Keratinocyte (primary cell): Measurements from ENCODE around the gene MARCHF10. TPM values are rescaled to one million over a fixed set of nuclear protein-coding genes. Genes with fewer than 3 reads are reported as not detected.

Experiments
- DNase-seq: peaks from one replicate; pipeline ENCODE4 v3.0.0-alpha.2; 2011; ENCODE audit warnings: low read depth, missing footprints, low spot score
- FAIRE-seq: peaks from 2 replicates; lab custom pipeline; 2011; peaks lifted over from hg19 to GRCh38; lab: Jason Lieb, UNC
- H2AFZ ChIP-seq: 2 replicates; pipeline ENCODE4 v1.6.0; 2012; ENCODE audit warnings: low read length, control low read depth, inconsistent platforms; ENCODE audit not compliant: control insufficient read depth
- H3K27ac ChIP-seq: 2 replicates; pipeline ENCODE4 v1.5.1; 2011; ENCODE audit warnings: low read length; ENCODE audit not compliant: control insufficient read depth, insufficient read depth
- H3K27me3 ChIP-seq: 3 replicates; pipeline ENCODE4 v1.6.0; 2011; ENCODE audit warnings: low read length; ENCODE audit not compliant: control insufficient read depth, insufficient read depth; ENCODE audit errors: extremely low read depth
- H3K36me3 ChIP-seq, 2 experiments: 2 replicates in 1 of 2; 3 replicates in 1 of 2; pipeline ENCODE4 v1.5.1; 2011; ENCODE audit warnings: low read length in 2 of 2, mild to moderate bottlenecking in 1 of 2; ENCODE audit not compliant: control insufficient read depth in 2 of 2, insufficient read depth in 2 of 2; ENCODE audit errors: extremely low read depth in 1 of 2
- H3K4me1 ChIP-seq: 3 replicates; pipeline ENCODE4 v1.5.1; 2011; ENCODE audit warnings: low read length; ENCODE audit not compliant: control insufficient read depth, insufficient read depth; ENCODE audit errors: extremely low read depth
- H3K4me2 ChIP-seq: 3 replicates; pipeline ENCODE4 v1.6.0; 2011; ENCODE audit warnings: low read depth, low read length; ENCODE audit not compliant: control insufficient read depth, insufficient read depth; ENCODE audit errors: extremely low read depth
- H3K4me3 ChIP-seq, 3 experiments: fragments of 200-600 bp in 1 of 3; sonication (generic) in 1 of 3; 2 replicates in 2 of 3; 3 replicates in 1 of 3; pipeline ENCODE4 v1.5.1; 2011 to 2016; ENCODE audit warnings: low read length in 3 of 3, mild to moderate bottlenecking in 3 of 3, control low read depth in 2 of 3, inconsistent platforms in 1 of 3, low read depth in 1 of 3, mixed read lengths in 1 of 3, mixed run types in 1 of 3, moderate library complexity in 1 of 3; ENCODE audit not compliant: control insufficient read depth in 2 of 3, insufficient read depth in 2 of 3; ENCODE audit errors: extremely low read depth in 1 of 3
- H3K79me2 ChIP-seq: 2 replicates; pipeline ENCODE4 v1.6.0; 2012; ENCODE audit warnings: low read length; ENCODE audit not compliant: control insufficient read depth, insufficient read depth
- H3K9ac ChIP-seq: 3 replicates; pipeline ENCODE4 v1.6.0; 2011; ENCODE audit warnings: low read length; ENCODE audit not compliant: control insufficient read depth, insufficient read depth; ENCODE audit errors: extremely low read depth
- H3K9me1 ChIP-seq: 3 replicates; pipeline ENCODE4 v1.6.0; 2011; ENCODE audit warnings: low read length; ENCODE audit not compliant: control insufficient read depth, insufficient read depth; ENCODE audit errors: extremely low read depth
- H3K9me3 ChIP-seq: 2 replicates; pipeline ENCODE4 v1.5.1; 2012; ENCODE audit warnings: low read depth, low read length; ENCODE audit not compliant: control insufficient read depth
- H4K20me1 ChIP-seq: 3 replicates; pipeline ENCODE4 v1.6.0; 2011; ENCODE audit warnings: low read length; ENCODE audit not compliant: control insufficient read depth, insufficient read depth; ENCODE audit errors: extremely low read depth
- CTCF ChIP-seq, 3 experiments: IDR thresholded peaks in 1 of 3; conservative IDR thresholded peaks in 1 of 3; optimal IDR thresholded peaks in 1 of 3; 2 replicates in 2 of 3; 3 replicates in 1 of 3; pipeline versions ENCODE3 to v1.5.1; 2011; ENCODE audit warnings: low read length in 3 of 3, mild to moderate bottlenecking in 3 of 3, moderate library complexity in 2 of 3, control low read depth in 1 of 3, inconsistent platforms in 1 of 3; ENCODE audit not compliant: insufficient read depth in 2 of 3; ENCODE audit errors: extremely low read depth in 1 of 3
- EZH2 ChIP-seq: IDR thresholded peaks from one replicate; pipeline ENCODE4 v1.6.1; 2012; ENCODE audit warnings: inconsistent platforms, mild to moderate bottlenecking, low read length, moderate library complexity
- dilution Hi-C: fragments of 300-500 bp; cut with MboI; formaldehyde crosslinking; loops from one replicate; pipeline ENCODE4 v1.7.0; 2020; ENCODE audit warnings: low sequenced_read_pairs; ENCODE audit not compliant: extremely low pct_ligation_motif_present
- polyA plus RNA-seq, 5 experiments: library from polyadenylated mRNA; depleted of rRNA in 3 of 5; stranded (reverse) in 3 of 5; stranded (forward) in 1 of 5; unstranded in 1 of 5; fragments of >200 nt; gene quantifications; 1 replicate in 1 of 5; 2 replicates in 3 of 5; 3 replicates in 1 of 5; pipeline versions ENCODE4 v1.2.1 to v1.2.3, GENCODE V29; 2011 to 2012; ENCODE audit warnings: missing spikeins in 2 of 5, low read depth in 1 of 5, low replicate concordance in 1 of 5

Gene MARCHF10
- polyA plus RNA-seq, 1 donor (not counting 4 experiments of a cell fraction or from before 2014, with no cell fraction given), result not detected

- H3K36me3 ChIP-seq, result peaks cover 6 to 15% of the 10 kb centered on the region in 2 experiments
- H3K4me1 ChIP-seq, result peaks cover 32% of the 10 kb centered on the region
- H3K27ac ChIP-seq, result no peak overlapping the region
- H3K79me2 ChIP-seq, result no peaks in the 10 kb centered on the region
- dilution Hi-C loops, result no loop called here
- no peak for DNase-seq
- TF ChIP-seq EZH2 (no peak), CTCF (optimal IDR thresholded peaks at IDR 0.05 in 1 of 3, IDR thresholded peaks at IDR 0.05 in 1 of 3, conservative IDR thresholded peaks at IDR 0.05 in 1 of 3; ENCODE audit: extremely low read depth in 1 of 3, insufficient read depth in 2 of 3, low read length in 3 of 3) (no peak)
- H3K4me2 ChIP-seq, result no peak overlapping the region
- no peak overlapping the region for H2AFZ ChIP-seq
- H3K9me3 ChIP-seq, result no peaks in the 10 kb centered on the region
- H3K9ac ChIP-seq, result no peak overlapping the region
- no peaks in the 10 kb centered on the region for H3K27me3 ChIP-seq
- no peaks in the 10 kb centered on the region for H4K20me1 ChIP-seq
- H3K4me3 ChIP-seq, result no peak overlapping the region
- H3K9me1 ChIP-seq, result no peaks in the 10 kb centered on the region
- FAIRE-seq, result no peak
Measured at GRCh38 chr17:62673614-62674362, 134.3 kb downstream of the MARCHF10 start.

DNA sequence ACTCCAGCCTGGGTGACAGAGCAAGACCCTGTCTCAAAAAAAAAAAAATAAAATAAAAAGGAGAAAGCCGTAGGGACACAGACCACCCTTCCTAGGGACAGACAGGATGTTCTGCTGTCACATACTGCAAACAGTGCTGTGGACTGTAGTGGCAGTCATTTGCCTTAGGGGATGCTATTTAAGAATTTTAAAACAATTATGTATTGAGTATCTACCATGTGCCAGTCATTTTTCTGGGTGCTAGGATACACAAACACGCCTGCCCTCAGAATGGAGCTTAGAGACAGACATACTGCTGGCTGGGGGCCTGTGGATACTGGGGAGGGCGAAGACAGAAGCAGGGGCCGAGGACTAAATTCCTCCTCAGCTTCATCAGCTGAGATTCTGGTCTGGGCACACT is 135.2 kb downstream of the MARCHF10 start:
- no peak overlapping the region for H3K27ac ChIP-seq
- dilution Hi-C loops, result no loop called here
- no peak for FAIRE-seq

More for the DNA sequence above, 135.2 kb downstream of the MARCHF10 start:
- Histone ChIP-seq H3K9me1 (no peaks in the 10 kb centered on the region), H3K27me3 (no peaks in the 10 kb centered on the region), H3K9ac (no peak overlapping the region), H3K79me2 (no peaks in the 10 kb centered on the region), H3K4me1 (peaks cover 36% of the 10 kb centered on the region), H4K20me1 (no peaks in the 10 kb centered on the region), H2AFZ (no peak overlapping the region), H3K36me3 (peaks cover 6 to 15% of the 10 kb centered on the region in 2 experiments), H3K4me3 (no peak overlapping the region), H3K4me2 (no peak overlapping the region), H3K9me3 (no peaks in the 10 kb centered on the region)
- TF ChIP-seq EZH2 (no peak), CTCF (optimal IDR thresholded peaks at IDR 0.05 in 1 of 3, IDR thresholded peaks at IDR 0.05 in 1 of 3, conservative IDR thresholded peaks at IDR 0.05 in 1 of 3; ENCODE audit: extremely low read depth in 1 of 3, insufficient read depth in 2 of 3, low read length in 3 of 3) (no peak)
- DNase-seq, result no peak
